ENCODE results near the gene SYNGR1.
A peak's percentile ranks its signal among the peaks of the same experiment; 100 is the strongest.

The SYNGR1 gene, protein sequence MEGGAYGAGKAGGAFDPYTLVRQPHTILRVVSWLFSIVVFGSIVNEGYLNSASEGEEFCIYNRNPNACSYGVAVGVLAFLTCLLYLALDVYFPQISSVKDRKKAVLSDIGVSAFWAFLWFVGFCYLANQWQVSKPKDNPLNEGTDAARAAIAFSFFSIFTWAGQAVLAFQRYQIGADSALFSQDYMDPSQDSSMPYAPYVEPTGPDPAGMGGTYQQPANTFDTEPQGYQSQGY

DNA sequence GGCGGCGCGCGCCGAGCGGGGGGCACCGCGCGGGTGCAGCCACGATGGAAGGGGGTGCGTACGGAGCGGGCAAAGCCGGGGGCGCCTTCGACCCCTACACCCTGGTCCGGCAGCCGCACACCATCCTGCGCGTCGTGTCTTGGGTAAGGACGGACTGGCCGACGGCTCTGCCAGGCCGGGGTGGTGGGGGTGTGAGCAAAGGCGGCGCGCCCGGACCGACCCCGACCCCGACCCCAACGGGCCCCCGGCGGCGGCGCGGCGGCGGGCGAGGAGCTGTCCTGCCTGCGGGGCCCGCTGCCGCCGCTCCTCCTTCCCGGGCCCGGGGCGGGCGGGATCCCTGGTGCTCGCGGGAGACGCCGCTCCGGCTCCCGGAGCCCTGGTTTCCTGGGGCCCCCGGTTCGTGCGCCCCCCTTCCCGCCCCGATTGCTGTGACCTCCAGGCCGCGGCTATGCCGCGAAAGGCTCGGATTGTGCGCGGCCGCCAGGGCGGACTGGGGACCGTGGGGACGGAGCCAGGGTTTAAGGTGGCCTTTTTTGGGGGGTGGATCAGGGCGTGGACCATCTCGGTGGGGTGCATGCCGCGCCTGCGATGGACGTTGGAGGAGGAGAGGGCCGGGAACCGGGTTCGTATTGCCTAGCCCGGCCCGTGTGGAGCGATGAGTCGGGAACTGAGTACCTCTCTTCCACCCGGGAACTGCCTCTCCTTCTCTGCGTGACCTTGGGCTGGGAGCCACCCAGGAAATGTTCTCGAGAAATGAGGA is at the start of gene SYNGR1:
Gene SYNGR1, plus strand, starts transcription at position 25 of the 760 bp plus-strand sequence. Its CDS starts 20 bp downstream, at position 45.
- peak; percentile 39; the same call in 1 of the 2 replicates for TF ChIP-seq ZFX (IDR thresholded peaks at IDR 0.05)
- TF ChIP-seq, protein P1, sequence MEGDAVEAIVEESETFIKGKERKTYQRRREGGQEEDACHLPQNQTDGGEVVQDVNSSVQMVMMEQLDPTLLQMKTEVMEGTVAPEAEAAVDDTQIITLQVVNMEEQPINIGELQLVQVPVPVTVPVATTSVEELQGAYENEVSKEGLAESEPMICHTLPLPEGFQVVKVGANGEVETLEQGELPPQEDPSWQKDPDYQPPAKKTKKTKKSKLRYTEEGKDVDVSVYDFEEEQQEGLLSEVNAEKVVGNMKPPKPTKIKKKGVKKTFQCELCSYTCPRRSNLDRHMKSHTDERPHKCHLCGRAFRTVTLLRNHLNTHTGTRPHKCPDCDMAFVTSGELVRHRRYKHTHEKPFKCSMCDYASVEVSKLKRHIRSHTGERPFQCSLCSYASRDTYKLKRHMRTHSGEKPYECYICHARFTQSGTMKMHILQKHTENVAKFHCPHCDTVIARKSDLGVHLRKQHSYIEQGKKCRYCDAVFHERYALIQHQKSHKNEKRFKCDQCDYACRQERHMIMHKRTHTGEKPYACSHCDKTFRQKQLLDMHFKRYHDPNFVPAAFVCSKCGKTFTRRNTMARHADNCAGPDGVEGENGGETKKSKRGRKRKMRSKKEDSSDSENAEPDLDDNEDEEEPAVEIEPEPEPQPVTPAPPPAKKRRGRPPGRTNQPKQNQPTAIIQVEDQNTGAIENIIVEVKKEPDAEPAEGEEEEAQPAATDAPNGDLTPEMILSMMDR (conservative IDR thresholded peaks at IDR 0.05), result no peak
- peak within 1 kb of the TSS; percentile 48 for H3K27ac ChIP-seq

DNA sequence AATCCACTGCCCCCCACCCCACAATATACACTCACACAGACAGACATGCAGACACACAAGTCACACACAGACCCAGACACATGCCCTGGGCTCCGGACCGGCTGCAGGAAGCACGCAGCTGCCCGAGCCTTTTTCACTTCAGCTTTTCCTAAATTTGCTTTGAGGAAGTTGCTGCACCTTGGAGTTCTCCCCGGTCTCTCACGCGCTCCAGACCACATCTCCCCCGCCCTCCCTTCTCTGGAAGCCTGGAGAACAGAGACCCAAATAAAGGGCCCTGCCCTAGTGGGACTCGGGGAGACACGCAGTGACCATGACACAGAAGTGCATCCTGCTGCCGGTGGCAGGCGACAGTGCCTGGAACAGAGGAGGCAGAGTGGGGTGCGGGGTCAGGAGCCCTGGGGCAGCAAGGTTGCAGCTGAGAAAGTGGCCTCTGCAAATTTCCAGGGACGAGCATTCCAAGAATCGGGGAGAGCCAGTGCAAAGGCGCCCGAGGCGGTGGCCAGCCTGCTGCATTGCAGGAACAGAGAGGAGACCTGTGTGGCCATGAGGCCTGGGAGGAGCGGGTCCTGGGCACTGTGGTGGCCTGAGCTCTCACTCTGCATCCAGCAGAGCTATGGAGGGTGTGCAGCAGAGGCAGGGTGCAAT is 49.5 kb upstream of the SYNGR1 start:
- H3K27ac ChIP-seq, result no peak overlapping the region
- TF ChIP-seq, protein P1 (conservative IDR thresholded peaks at IDR 0.05), result no peak
- TF ChIP-seq ZFX (IDR thresholded peaks at IDR 0.05), result no peak

DNA sequence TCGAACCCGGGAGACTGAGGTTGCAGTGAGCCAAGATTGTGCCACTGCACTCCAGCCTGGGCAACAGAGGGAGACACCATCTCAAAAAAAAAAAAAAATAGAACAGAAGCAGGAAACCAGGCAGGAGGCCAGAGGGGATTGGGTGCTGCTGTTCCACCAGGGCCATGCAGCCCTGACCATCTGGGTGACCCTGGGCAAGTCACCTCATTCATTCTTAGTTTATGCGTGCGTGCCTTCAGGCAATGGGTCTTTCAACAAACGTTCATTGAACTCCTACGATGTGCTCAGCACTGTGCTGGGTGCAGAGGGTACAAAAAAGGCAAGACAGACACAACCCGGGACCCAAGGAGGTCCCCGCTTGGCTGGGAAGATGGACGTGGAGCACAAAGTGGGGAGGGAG is 48.7 kb upstream of the SYNGR1 start:
- H3K27ac ChIP-seq, result no peak overlapping the region
- TF ChIP-seq, protein P1 (conservative IDR thresholded peaks at IDR 0.05), result no peak
- TF ChIP-seq ZFX (IDR thresholded peaks at IDR 0.05), result no peak

DNA sequence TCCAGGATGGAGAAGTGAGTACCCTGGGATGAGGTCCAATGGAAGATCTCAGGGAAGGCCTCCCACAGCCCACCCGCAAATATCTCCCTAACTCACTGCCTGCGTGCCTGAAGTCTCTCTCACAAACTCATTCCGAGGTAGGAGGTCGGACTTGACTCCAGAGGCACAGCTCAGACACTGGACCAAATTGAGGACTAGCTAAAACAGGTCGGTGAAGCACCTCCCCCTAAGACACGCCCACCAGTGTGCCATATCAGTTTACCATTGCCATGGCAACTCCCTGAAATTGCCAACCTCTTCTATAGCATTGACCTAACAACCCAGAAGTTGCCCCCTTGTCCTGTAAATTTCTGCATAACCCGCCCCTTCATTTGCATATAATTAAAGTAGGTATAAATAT is 47.9 kb upstream of the SYNGR1 start:
- TF ChIP-seq, protein P1 (conservative IDR thresholded peaks at IDR 0.05), result no peak
- no peak for TF ChIP-seq ZFX (IDR thresholded peaks at IDR 0.05)
- no peak overlapping the region for H3K27ac ChIP-seq

DNA sequence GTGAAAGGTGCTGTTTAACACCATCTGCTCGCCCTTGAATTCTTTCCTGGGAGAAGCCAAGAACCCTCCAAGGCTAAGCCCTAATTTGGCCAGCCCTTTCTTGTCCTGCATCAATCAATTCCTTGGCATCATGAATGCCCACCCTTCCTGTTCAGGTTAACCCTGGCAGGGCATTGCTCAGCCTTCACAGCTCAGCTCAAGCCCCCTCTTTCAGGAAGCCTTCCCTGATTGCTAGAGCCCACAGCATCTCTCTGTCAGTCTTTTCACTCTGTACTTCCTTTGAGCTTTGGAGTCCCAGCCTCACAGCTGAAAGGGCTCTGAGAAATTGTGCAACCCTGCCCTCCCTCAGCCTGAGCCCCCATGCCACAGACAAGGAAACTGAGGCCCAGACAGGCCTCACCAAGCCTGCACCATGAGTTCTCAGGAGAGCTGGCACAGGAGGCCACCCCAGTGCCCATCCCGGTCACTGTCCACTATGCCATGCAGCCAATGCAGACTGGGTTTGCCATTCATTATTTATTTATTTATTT is 47.3 kb upstream of the SYNGR1 start:
- H3K27ac ChIP-seq, result no peak overlapping the region
- TF ChIP-seq ZFX (IDR thresholded peaks at IDR 0.05), result no peak
- TF ChIP-seq, protein P1 (conservative IDR thresholded peaks at IDR 0.05), result no peak

DNA sequence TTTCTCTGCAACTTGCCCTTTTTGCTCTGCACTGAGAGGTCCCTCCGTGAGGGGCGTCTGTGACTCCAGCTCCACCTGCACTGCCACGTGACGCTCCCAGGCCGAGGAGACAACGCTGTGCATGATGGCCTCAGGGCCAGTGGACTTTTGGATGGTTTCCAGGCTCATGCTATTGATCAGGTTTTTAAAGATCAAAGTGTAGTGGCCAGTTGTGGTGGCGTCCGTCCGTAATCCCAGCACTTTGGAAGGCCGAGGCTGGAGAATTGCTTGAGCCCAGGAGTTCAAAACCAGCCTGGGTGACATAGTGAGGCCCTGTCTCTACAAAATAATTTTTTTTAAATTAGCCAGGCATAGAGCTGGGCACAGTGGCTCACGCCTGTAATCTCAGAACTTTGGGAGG is 46.4 kb upstream of the SYNGR1 start:
- no peak overlapping the region for H3K27ac ChIP-seq
- no peak for TF ChIP-seq ZFX (IDR thresholded peaks at IDR 0.05)
- TF ChIP-seq, protein P1 (conservative IDR thresholded peaks at IDR 0.05), result no peak

Measured in C4-2B (cell line).